Gastrocnemius medialis (tissue), 4 donors: ENCODE data around the gene MEG3.

ENCODE experiments used
- CTCF ChIP-seq, 5 experiments: fragments of 450-650 bp in 3 of 5; fragments of 200-600 bp in 2 of 5; sonication (generic) in 2 of 5; IDR thresholded peaks in 4 of 5; conservative IDR thresholded peaks in 1 of 5; 1 replicate in 4 of 5; 2 replicates in 1 of 5; pipeline ENCODE4 v1.5.1; 2016 to 2019; ENCODE audit warnings: antibody characterized with exemption in 5 of 5, mild to moderate bottlenecking in 3 of 5, moderate library complexity in 3 of 5
- POLR2A ChIP-seq, 2 donors: fragments of 450-650 bp; IDR thresholded peaks; one replicate each; pipeline ENCODE4 v1.6.1; 2017; ENCODE audit warnings: antibody characterized with exemption in 2 of 2, mild to moderate bottlenecking in 2 of 2, moderate library complexity in 2 of 2

- no peak for TF ChIP-seq CTCF (IDR thresholded peaks at IDR 0.05 in 4 of 5, conservative IDR thresholded peaks at IDR 0.05 in 1 of 5)
- no peak for TF ChIP-seq POLR2A (IDR thresholded peaks at IDR 0.05)
Observed at GRCh38 chr14:100879194-100879593, 53.3 kb downstream of the MEG3 start.
